Stimulated activated CD4-positive, alpha-beta T cell treated with anti-CD3 and anti-CD28 coated beads, Interleukin-4, amount 100 ng/mL, for 24 hours (primary cell): ENCODE results near the gene GPR55.
A peak's percentile ranks its signal among the peaks of the same experiment; 100 is the strongest.

Experiments
- DNase-seq: peaks from one replicate; pipeline ENCODE4 v3.0.0-alpha.2; 2020

GPR55 gene

GRCh38 chr2:230865766-230866755 lies 59.0 kb downstream of the GPR55 start:
- DNase-seq = no peak

GRCh38 chr2:230865307-230865765 lies 59.7 kb downstream of the GPR55 start:
- no peak for DNase-seq

GRCh38 chr2:230864605-230865306 lies 60.3 kb downstream of the GPR55 start, which contains the start of gene ITM2C:
TSS of gene ITM2C (plus strand) at chr2:230864942. CDS start at chr2:230865026, 84 bp downstream.
- DNase-seq = peak; percentile 74

- DNase-seq = no peak
Observed at GRCh38 chr2:230864122-230864604, 60.9 kb downstream of the GPR55 start.

- no peak for DNase-seq
Observed at GRCh38 chr2:230863442-230864121, 61.5 kb downstream of the GPR55 start.

GRCh38 chr2:230863031-230863430 lies 62.0 kb downstream of the GPR55 start:
- no peak for DNase-seq

GRCh38 chr2:230862292-230862691 lies 62.8 kb downstream of the GPR55 start:
- no peak for DNase-seq

- no peak for DNase-seq
Observed at GRCh38 chr2:230861552-230862255, 63.3 kb downstream of the GPR55 start.
